A673 (cell line): ENCODE measurements around the gene ZNF524. TPM values are rescaled to one million over a fixed set of nuclear protein-coding genes. Genes with fewer than 3 reads are reported as not detected.

Source experiments
- BruUV-seq: library from RNA; stranded (reverse); fragments of 400-500 nt; replicated peaks from 2 replicates; lab custom pipeline; 2021; lab: Mats Ljungman, UMichigan
- CTCF ChIA-PET: fragments of 300-600 bp; sonication (Branson Sonifier 250); formaldehyde crosslinking; loops from one replicate; lab custom pipeline; 2022; ENCODE audit warnings: antibody characterized with exemption; lab: Charles Lee
- POLR2A ChIA-PET: fragments of 300-600 bp; sonication (Branson Sonifier 250); formaldehyde crosslinking; loops from one replicate; lab custom pipeline; 2022; ENCODE audit warnings: antibody characterized with exemption; ENCODE audit not compliant: low non-redundant PET; lab: Charles Lee
- DNase-seq: peaks from one replicate; pipeline ENCODE4 v3.0.0-alpha.2; 2015; ENCODE audit warnings: low spot score
- H3K27ac ChIP-seq: fragments of 200-600 bp; sonication (generic); 2 replicates; pipeline ENCODE4 v1.5.1; 2016; ENCODE audit warnings: mixed run types, low read depth, mild to moderate bottlenecking, mixed read lengths, antibody characterized with exemption, low read length; ENCODE audit not compliant: poor library complexity, severe bottlenecking
- H3K27me3 ChIP-seq: fragments of 200-600 bp; sonication (generic); replicated peaks from 2 replicates; pipeline ENCODE4 v1.6.1; 2017; ENCODE audit warnings: mixed run types, low read depth, mild to moderate bottlenecking, mixed read lengths, antibody characterized with exemption, low read length; ENCODE audit not compliant: insufficient read depth, poor library complexity
- H3K36me3 ChIP-seq: fragments of 200-600 bp; sonication (generic); 2 replicates; pipeline ENCODE4 v1.6.1; 2016; ENCODE audit warnings: mixed run types, mild to moderate bottlenecking, mixed read lengths, antibody characterized with exemption, low read length; ENCODE audit not compliant: insufficient read depth, poor library complexity, severe bottlenecking
- H3K4me1 ChIP-seq: fragments of 200-600 bp; sonication (generic); 2 replicates; pipeline ENCODE4 v1.6.1; 2017; ENCODE audit warnings: mixed run types, mild to moderate bottlenecking, mixed read lengths, antibody characterized with exemption, low read length; ENCODE audit not compliant: insufficient read depth, poor library complexity, severe bottlenecking
- H3K4me3 ChIP-seq: fragments of 200-600 bp; sonication (generic); 2 replicates; pipeline ENCODE4 v1.5.1; 2016; ENCODE audit warnings: low read depth, mixed run types, mild to moderate bottlenecking, mixed read lengths, low read length; ENCODE audit not compliant: poor library complexity, severe bottlenecking
- H3K9me3 ChIP-seq: fragments of 200-600 bp; sonication (generic); 2 replicates; pipeline ENCODE4 v1.6.1; 2016; ENCODE audit warnings: mixed run types, low read depth, mild to moderate bottlenecking, mixed read lengths, antibody characterized with exemption, low read length; ENCODE audit not compliant: poor library complexity, severe bottlenecking
- EZH2 ChIP-seq: fragments of 200-600 bp; sonication (generic); IDR thresholded peaks from 2 replicates; pipeline ENCODE4 v1.6.1; 2017; ENCODE audit warnings: borderline replicate concordance, low read depth, mild to moderate bottlenecking, mixed read lengths, antibody characterized with exemption, low read length; ENCODE audit not compliant: poor library complexity, severe bottlenecking
- intact Hi-C: fragments of 100-400 bp; cut with micrococcal nuclease; formaldehyde crosslinking; loops from one replicate; pipeline ENCODE4 v1.10.0; 2022; ENCODE audit not compliant: unreplicated experiment
- total RNA-seq: library from RNA; stranded (reverse); gene quantifications from 2 replicates; pipeline ENCODE4 v1.2.3, GENCODE V29; 2021
- TF ChIP-seq, protein P1 (sequence below): fragments of 300-800, 200-600 bp; sonication (generic); conservative IDR thresholded peaks from 2 replicates; pipeline ENCODE4 v1.5.1; 2017; ENCODE audit warnings: low read depth, mild to moderate bottlenecking, antibody characterized with exemption, low read length, moderate library complexity, mixed read lengths

The ZNF524 gene
- total RNA-seq, 1 experiment from 2014 or later: 7.5 TPM

DNA sequence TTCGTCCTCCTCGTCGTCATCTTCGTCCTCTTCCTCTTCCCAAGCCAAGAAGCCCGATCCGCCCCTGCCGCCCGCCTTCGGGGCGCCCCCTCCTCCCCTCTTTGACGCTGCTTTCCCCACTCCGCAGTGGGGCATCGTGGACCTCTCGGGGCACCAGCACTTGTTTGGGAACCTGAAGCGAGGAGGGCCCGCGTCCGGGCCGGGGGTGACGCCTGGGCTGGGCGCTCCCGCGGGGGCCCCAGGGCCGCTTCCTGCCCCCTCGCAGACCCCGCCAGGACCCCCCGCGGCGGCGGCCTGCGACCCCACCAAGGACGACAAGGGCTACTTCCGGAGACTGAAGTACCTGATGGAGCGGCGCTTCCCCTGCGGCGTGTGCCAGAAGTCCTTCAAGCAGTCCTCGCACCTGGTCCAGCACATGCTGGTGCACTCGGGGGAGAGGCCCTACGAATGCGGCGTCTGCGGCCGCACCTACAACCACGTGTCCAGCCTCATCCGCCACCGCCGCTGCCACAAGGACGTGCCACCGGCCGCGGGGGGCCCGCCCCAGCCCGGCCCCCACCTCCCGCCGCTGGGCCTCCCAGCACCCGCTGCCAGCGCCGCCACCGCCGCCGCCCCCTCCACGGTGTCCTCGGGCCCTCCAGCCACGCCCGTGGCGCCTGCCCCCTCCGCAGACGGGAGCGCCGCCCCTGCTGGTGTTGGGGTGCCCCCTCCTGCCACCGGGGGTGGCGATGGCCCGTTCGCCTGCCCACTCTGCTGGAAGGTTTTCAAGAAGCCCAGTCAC, 14.0 kb downstream of the ZNF524 start:
- Histone ChIP-seq H3K4me3 (no peak overlapping the region), H3K36me3 (peaks cover 30% of the 10 kb centered on the region), H3K9me3 (no peaks in the 10 kb centered on the region), H3K27me3 (no peaks in the 10 kb centered on the region), H3K27ac (no peak overlapping the region), H3K4me1 (no peaks in the 10 kb centered on the region)
- BruUV-seq: no TSS peak
- ChIA-PET CTCF (no interaction called here), POLR2A (no interaction called here)
- DNase-seq: no peak
- intact Hi-C loops: no loop called here
- TF ChIP-seq, protein P1, sequence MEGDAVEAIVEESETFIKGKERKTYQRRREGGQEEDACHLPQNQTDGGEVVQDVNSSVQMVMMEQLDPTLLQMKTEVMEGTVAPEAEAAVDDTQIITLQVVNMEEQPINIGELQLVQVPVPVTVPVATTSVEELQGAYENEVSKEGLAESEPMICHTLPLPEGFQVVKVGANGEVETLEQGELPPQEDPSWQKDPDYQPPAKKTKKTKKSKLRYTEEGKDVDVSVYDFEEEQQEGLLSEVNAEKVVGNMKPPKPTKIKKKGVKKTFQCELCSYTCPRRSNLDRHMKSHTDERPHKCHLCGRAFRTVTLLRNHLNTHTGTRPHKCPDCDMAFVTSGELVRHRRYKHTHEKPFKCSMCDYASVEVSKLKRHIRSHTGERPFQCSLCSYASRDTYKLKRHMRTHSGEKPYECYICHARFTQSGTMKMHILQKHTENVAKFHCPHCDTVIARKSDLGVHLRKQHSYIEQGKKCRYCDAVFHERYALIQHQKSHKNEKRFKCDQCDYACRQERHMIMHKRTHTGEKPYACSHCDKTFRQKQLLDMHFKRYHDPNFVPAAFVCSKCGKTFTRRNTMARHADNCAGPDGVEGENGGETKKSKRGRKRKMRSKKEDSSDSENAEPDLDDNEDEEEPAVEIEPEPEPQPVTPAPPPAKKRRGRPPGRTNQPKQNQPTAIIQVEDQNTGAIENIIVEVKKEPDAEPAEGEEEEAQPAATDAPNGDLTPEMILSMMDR: no peak
- TF ChIP-seq EZH2: no peak

DNA sequence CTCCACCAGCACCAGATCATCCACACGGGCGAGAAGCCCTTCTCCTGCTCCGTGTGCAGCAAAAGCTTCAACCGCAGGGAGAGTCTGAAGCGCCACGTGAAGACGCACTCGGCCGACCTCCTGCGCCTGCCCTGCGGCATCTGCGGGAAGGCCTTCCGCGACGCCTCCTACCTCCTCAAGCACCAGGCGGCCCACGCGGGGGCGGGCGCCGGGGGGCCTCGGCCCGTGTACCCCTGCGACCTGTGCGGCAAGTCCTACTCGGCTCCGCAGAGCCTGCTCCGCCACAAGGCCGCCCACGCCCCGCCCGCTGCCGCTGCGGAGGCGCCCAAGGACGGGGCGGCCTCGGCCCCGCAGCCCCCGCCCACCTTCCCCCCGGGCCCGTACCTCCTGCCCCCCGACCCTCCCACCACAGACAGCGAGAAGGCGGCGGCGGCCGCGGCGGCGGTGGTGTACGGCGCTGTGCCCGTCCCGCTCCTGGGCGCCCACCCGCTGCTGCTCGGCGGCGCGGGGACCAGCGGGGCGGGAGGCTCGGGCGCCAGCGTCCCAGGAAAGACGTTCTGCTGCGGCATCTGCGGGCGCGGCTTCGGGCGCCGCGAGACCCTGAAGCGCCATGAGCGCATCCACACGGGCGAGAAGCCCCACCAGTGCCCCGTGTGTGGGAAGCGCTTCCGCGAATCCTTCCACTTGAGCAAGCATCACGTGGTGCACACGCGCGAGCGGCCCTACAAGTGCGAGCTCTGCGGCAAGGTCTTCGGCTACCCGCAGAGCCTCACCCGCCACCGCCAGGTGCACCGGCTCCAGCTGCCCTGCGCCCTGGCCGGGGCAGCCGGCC, 14.8 kb downstream of the ZNF524 start:
- Histone ChIP-seq H3K36me3 (peaks cover 24% of the 10 kb centered on the region), H3K4me3 (no peak overlapping the region), H3K27ac (no peak overlapping the region), H3K4me1 (no peaks in the 10 kb centered on the region), H3K9me3 (no peaks in the 10 kb centered on the region), H3K27me3 (no peaks in the 10 kb centered on the region)
- intact Hi-C loops: no loop called here
- no peak for DNase-seq
- TF ChIP-seq, protein P1: no peak
- TF ChIP-seq EZH2: no peak
- BruUV-seq: no TSS peak
- CTCF ChIA-PET: no interaction called here
- POLR2A ChIA-PET: no interaction called here

GRCh38 chr19:55615543-55616394, 15.7 kb downstream of the ZNF524 start:
- CTCF ChIA-PET: no interaction called here
- Histone ChIP-seq H3K36me3 (peaks cover 28% of the 10 kb centered on the region), H3K4me1 (no peaks in the 10 kb centered on the region), H3K9me3 (no peaks in the 10 kb centered on the region), H3K4me3 (no peak overlapping the region), H3K27me3 (no peaks in the 10 kb centered on the region), H3K27ac (no peak overlapping the region)
- TF ChIP-seq, protein P1: no peak
- intact Hi-C loops: no loop called here
- BruUV-seq: no TSS peak
- POLR2A ChIA-PET: no interaction called here
- DNase-seq: no peak
